GM12874 (cell line): ENCODE results near the gene PAGE5.

ENCODE experiments used
- TF ChIP-seq, protein P1 (sequence below): IDR thresholded peaks from 2 replicates; pipeline ENCODE4 v1.5.1; 2011; ENCODE audit warnings: low read depth, mild to moderate bottlenecking, control low read depth, low read length, moderate library complexity; ENCODE audit not compliant: insufficient read depth

PAGE5 gene, protein sequence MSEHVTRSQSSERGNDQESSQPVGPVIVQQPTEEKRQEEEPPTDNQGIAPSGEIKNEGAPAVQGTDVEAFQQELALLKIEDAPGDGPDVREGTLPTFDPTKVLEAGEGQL

DNA sequence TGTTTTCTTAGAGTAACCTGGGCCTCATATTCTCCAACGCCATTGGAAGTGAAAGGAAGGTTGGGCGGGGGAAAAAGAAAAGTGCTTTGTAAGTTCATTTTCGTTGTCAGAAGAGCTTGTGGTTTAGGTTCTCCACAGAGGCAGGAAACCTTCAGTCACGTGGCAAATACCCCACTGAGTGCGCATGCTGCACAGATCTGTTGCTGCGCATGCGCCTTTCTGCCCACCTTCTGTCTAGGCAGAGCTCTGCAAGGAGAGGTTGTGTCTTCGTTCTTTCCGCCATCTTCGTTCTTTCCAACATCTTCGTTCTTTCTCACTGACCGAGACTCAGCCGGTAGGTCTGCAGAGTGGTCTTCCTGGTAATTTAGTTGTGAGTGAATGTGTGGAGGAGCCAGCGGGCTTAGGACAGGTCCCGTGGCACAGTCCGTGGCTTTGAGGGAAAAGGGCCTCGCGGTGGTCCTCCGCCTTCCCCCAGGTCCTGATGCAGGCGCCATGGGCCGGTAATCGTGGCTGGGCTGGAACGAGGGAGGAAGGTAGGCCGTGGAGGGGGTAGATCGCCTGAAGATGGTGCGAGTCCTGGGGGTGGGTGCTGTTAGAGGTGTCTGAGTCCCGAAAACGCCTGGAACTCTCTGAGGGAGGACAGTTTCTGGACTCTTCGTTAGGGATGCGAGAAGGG is at the start of gene PAGE5:
Gene PAGE5, plus strand, starts transcription at position 228 of the 676 bp plus-strand sequence. CDS start 1,037 bp downstream, outside the sequence.
- TF ChIP-seq, protein P1, sequence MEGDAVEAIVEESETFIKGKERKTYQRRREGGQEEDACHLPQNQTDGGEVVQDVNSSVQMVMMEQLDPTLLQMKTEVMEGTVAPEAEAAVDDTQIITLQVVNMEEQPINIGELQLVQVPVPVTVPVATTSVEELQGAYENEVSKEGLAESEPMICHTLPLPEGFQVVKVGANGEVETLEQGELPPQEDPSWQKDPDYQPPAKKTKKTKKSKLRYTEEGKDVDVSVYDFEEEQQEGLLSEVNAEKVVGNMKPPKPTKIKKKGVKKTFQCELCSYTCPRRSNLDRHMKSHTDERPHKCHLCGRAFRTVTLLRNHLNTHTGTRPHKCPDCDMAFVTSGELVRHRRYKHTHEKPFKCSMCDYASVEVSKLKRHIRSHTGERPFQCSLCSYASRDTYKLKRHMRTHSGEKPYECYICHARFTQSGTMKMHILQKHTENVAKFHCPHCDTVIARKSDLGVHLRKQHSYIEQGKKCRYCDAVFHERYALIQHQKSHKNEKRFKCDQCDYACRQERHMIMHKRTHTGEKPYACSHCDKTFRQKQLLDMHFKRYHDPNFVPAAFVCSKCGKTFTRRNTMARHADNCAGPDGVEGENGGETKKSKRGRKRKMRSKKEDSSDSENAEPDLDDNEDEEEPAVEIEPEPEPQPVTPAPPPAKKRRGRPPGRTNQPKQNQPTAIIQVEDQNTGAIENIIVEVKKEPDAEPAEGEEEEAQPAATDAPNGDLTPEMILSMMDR: no peak

DNA sequence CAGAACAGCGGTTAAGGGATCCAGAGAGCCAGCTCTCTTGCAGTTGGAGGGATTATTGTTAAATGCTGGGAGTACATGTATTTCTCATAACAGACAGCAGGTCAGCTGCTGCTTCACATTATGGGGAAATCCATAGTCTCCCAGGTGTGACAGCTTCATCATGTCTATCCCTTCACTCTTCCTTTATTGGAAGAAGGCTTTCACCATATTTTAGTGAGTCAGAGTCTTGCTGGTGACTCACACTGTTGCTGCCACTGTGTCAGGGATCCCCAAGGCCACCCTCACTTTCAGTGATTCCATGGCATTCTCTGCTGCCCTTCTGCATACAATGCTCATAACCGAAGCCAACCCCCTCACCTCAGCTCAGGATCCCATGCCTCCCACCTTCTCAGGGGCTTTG is 32.9 kb upstream of the PAGE5 start:
- TF ChIP-seq, protein P1: no peak

DNA sequence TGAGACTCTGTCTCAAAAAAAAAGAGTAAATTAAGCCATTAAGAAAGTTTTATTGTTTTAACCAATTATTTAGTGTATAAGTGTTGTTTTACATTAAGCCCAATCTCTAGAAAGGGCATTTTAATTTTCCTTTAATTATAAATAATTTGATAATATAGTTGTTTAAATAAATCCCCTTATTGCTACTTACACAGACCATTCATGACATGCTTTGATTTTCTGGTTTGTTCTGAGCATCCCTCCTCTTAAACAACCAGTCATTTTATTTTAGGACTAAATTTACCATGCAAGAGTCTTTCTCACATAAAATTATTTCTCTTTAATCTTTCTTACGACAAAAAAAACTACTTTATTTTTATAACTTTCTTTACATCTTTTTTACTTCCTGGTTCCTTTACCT is 23.5 kb upstream of the PAGE5 start:
- TF ChIP-seq, protein P1: no peak

DNA sequence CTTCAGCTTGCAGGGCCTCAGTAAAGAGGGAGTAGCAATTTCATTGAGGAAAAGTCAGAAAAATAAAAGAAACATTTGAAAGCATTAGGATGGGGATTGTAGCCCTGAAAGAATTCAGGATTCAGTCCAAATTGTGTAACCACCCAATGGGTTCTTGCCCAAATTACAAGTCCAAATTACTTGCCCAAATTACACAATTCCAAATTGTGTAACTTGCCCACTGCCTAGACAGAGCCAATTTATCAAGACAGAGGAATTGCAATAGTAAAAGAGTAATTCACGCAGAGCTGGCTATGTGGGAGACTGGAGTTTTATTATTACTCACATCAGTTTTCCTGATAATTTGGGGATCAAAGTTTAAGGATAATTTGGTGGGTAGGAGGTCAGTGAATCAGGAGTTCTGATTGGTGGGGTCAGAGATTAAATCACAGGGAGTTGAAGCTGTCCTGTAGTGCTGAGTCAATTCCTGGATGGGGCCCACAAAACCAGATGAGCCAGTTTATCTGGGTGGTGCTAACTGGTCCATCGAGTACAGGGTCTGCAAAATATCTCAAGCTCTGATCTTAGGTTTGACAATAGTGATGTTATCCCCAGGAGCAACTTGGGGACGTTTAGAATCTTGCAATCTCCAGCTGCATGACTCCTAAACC is 18.1 kb upstream of the PAGE5 start:
- TF ChIP-seq, protein P1: no peak

DNA sequence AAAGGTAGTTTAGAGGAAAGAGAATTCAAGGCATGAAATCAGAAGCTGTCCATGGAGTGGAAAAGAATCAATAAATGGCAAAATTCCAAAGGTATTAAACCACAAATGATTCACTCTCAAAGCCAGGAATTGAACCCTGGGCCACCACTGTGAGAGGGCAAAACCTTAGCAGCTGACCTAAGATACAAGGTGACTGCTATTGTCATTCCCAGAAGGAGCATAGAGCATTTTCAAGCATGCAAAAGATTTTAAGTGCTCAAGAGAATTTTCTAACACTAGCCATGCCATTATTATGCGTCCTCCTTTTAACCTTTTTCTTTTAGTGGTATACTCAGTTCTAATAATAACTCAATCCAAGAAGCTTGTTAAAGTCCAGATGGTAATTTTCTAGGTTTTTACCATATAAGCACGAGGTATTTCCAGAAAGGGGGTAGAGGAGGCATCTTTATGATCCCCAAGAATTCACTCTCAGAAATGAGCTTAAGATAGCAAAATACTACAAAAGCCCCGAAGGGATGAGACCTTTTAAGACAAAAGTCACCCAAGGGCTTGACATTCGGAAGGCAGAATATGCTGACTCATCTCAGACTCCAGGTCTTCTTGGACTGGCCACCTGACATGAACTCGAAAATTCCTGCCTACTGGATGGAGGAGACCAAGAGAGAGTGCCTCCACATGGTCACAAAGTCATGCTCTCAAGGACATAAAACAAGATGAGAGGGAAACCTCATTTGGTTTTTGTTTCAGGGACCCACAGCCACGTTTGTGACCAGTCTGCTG is 13.8 kb upstream of the PAGE5 start:
- TF ChIP-seq, protein P1: no peak

DNA sequence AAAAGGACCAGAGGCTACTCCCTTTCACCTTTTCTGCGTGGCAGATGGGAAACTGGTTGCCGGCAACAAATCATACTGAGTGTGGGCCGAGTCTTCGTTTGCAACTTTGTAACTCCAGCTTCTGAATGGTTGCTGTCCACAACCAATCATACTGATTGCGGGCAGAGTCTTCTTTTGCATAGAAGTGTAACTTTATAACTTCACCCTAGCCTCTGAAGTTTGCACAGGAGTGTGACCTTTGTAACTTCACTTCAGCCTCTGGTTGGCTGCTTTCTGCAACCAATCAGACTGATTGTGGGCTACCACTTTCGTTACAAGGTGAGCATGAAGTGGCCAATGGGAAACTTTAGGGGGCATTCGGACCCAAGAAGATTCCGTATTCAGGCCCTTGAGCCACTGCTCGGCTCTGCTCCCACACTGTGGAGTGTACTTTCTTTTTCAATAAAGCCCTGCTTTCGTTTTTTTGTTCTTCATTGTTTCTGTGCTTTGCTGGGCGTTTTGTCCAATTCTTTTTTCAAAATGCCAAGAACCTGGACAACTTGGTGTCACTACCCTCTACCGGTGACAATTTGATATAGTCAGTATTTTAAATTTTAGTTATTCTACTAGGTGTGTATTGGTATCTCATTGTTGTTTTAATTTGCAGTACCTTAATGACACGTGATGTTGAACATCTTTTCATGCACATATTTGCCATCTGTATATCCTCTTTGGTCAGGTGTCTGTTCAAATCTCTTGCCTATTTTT is 9.0 kb upstream of the PAGE5 start:
- TF ChIP-seq, protein P1: no peak
